Retinal pigment epithelial cell (primary cell): ENCODE results near the gene FMN1.

Source experiments
- DNase-seq: peaks from one replicate; pipeline ENCODE4 v3.0.0-alpha.2; 2010; ENCODE audit warnings: low read depth
- H3K4me3 ChIP-seq: 2 replicates; pipeline ENCODE4 v1.5.1; 2011; ENCODE audit warnings: mild to moderate bottlenecking, low read length, control low read depth, moderate library complexity
- TF ChIP-seq, protein P1 (sequence below): conservative IDR thresholded peaks from 2 replicates; pipeline ENCODE4 v1.5.1; 2011; ENCODE audit warnings: low read depth, low read length, control low read depth, inconsistent platforms

FMN1 gene

GRCh38 chr15:33064878-33065277, 129.6 kb downstream of the FMN1 start:
- H3K4me3 ChIP-seq = no peak overlapping the region
- DNase-seq = peak; percentile 62
- TF ChIP-seq, protein P1, sequence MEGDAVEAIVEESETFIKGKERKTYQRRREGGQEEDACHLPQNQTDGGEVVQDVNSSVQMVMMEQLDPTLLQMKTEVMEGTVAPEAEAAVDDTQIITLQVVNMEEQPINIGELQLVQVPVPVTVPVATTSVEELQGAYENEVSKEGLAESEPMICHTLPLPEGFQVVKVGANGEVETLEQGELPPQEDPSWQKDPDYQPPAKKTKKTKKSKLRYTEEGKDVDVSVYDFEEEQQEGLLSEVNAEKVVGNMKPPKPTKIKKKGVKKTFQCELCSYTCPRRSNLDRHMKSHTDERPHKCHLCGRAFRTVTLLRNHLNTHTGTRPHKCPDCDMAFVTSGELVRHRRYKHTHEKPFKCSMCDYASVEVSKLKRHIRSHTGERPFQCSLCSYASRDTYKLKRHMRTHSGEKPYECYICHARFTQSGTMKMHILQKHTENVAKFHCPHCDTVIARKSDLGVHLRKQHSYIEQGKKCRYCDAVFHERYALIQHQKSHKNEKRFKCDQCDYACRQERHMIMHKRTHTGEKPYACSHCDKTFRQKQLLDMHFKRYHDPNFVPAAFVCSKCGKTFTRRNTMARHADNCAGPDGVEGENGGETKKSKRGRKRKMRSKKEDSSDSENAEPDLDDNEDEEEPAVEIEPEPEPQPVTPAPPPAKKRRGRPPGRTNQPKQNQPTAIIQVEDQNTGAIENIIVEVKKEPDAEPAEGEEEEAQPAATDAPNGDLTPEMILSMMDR = no peak

GRCh38 chr15:33059184-33059583, 135.3 kb downstream of the FMN1 start:
- TF ChIP-seq, protein P1 = no peak
- H3K4me3 ChIP-seq = no peak overlapping the region
- no peak for DNase-seq

GRCh38 chr15:33057845-33058244, 136.7 kb downstream of the FMN1 start:
- H3K4me3 ChIP-seq = no peak overlapping the region
- DNase-seq = no peak
- TF ChIP-seq, protein P1 = no peak

- no peak for DNase-seq
- H3K4me3 ChIP-seq = no peak overlapping the region
- TF ChIP-seq, protein P1 = no peak
Observed at GRCh38 chr15:33055962-33056361, 138.6 kb downstream of the FMN1 start.

GRCh38 chr15:33051528-33051927, 143.0 kb downstream of the FMN1 start:
- no peak overlapping the region for H3K4me3 ChIP-seq
- TF ChIP-seq, protein P1 = no peak

DNA sequence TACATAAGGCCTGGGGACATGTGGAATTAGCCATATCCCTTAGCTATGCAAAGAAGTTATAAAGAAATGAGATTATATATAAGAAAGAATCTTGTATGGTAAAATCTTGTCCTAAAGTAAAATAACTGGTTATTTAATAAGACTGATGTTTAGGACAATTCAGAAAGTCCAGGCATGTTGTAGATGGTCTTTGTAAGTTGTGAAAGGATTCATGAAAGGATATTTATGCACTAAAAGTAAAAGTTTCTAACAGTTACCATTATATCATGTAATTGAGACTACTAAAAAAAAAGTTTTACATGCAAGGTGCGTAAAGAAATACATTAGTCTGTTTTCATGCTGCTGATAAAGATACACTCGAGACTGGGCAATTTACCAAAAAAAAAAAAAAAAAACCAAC, 146.3 kb downstream of the FMN1 start:
- no peak for DNase-seq

More at GRCh38 chr15:33051528-33051927, 143.0 kb downstream of the FMN1 start:
- DNase-seq = no peak

DNA sequence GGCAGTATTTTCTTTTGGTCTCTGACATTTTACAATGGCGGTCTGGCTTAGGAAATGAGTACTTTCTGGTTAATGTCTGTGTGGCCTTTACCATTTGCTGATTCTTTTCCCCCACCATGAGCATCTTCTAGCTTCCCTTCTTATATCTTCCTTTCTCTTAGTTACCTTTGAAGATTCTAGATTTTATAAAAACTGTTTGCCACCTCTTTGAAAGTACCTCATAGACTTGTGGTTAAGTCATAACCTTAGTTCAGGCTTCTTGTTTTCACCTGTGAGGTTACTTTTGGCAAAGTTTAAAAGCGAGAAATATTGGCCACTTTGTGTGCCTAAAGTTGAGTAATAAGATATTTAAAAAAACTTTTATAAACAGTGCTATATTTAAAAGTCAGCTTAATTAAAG, 147.4 kb downstream of the FMN1 start:
- no peak for DNase-seq
- TF ChIP-seq, protein P1 = no peak
- no peak overlapping the region for H3K4me3 ChIP-seq

More for the DNA sequence above, 146.3 kb downstream of the FMN1 start:
- TF ChIP-seq, protein P1 = no peak
- no peak overlapping the region for H3K4me3 ChIP-seq
